ENCODE measurements around the gene SNX25. TPM values are rescaled to one million over a fixed set of nuclear protein-coding genes. Genes with fewer than 3 reads are reported as not detected.
A peak's percentile ranks its signal among the peaks of the same experiment; 100 is the strongest.

The SNX25 gene
- total and polyA plus RNA-seq, 2 of the 13 experiments (the other 11 are each of a cell fraction or from before 2014, with no cell fraction given): 23.4 to 23.5 TPM

GRCh38 chr4:185210102-185210981 lies 944 bp downstream of the SNX25 start (continued):
- 0 out of 2 replicates have a peak, but pooled peaks have one; percentile 17 for TF ChIP-seq ARNT2 (CRISPR knock-in tag; IDR thresholded peaks at IDR 0.05; ENCODE audit: low read depth)
- TF ChIP-seq ZNF687 (CRISPR knock-in tag; IDR thresholded peaks at IDR 0.05): peak; percentile 53
- 0 out of 2 replicates have a peak, but pooled peaks have one; percentile 35 for TF ChIP-seq NFKB2 (CRISPR knock-in tag; IDR thresholded peaks at IDR 0.05; ENCODE audit: borderline replicate concordance)
- TF ChIP-seq ZBTB39 (CRISPR knock-in tag; IDR thresholded peaks at IDR 0.05): peak; percentile 41; the same call in 1 of the 2 replicates
- TF ChIP-seq PHF8 (CRISPR knock-in tag; IDR thresholded peaks at IDR 0.05): 0 out of 2 replicates have a peak, but pooled peaks have one; percentile 26
- peak; percentile 11; the same call in 1 of the 2 replicates for TF ChIP-seq HDAC2 (CRISPR knock-in tag; IDR thresholded peaks at IDR 0.05)
- TF ChIP-seq ZNF788 (CRISPR knock-in tag; IDR thresholded peaks at IDR 0.05; ENCODE audit: borderline replicate concordance): peak; percentile 38; the same call in 1 of the 2 replicates
- no peak for TF ChIP-seq ZNF879 (CRISPR knock-in tag; IDR thresholded peaks at IDR 0.05)
- no peak for TF ChIP-seq ZBTB42 (CRISPR knock-in tag; IDR thresholded peaks at IDR 0.05)
- no peak for TF ChIP-seq ZBTB8A (CRISPR knock-in tag; IDR thresholded peaks at IDR 0.05; ENCODE audit: borderline replicate concordance, low read depth)
- TF ChIP-seq MYC (CRISPR knock-in tag; IDR thresholded peaks at IDR 0.05; ENCODE audit: borderline replicate concordance): peak; percentile 30; the same call in 1 of the 2 replicates
- TF ChIP-seq NFATC3 (CRISPR knock-in tag; IDR thresholded peaks at IDR 0.05): no peak
- no peak for TF ChIP-seq ETV6 (CRISPR knock-in tag; conservative IDR thresholded peaks at IDR 0.05)
- TF ChIP-seq ZBTB38 (CRISPR knock-in tag; IDR thresholded peaks at IDR 0.05): peak; percentile 38; the same call in 1 of the 2 replicates
- TF ChIP-seq ZNF451 (CRISPR knock-in tag; IDR thresholded peaks at IDR 0.05): peak; percentile 30; the same call in 1 of the 2 replicates
